Epithelial cell of proximal tubule (primary cell): ENCODE measurements around the gene SCRN2. TPM values are rescaled to one million over a fixed set of nuclear protein-coding genes. Genes with fewer than 3 reads are reported as not detected.

ENCODE experiments used
- DNase-seq: peaks from one replicate; pipeline ENCODE4 v3.0.0-alpha.2; 2011; ENCODE audit warnings: low read depth
- H3K4me3 ChIP-seq: 2 replicates; pipeline ENCODE4 v1.5.1; 2011; ENCODE audit warnings: low read depth, mild to moderate bottlenecking, low read length
- total RNA-seq: library from RNA; depleted of rRNA; stranded (reverse); fragments of >200 nt; gene quantifications from 2 replicates; pipeline ENCODE4 v1.2.3, GENCODE V29; 2015
- TF ChIP-seq, protein P1 (sequence below): conservative IDR thresholded peaks from 2 replicates; pipeline ENCODE4 v1.5.1; 2012; ENCODE audit warnings: low read depth, mild to moderate bottlenecking, low read length

The SCRN2 gene
- total RNA-seq, 1 donor from 2014 or later = 21.2 TPM

DNA sequence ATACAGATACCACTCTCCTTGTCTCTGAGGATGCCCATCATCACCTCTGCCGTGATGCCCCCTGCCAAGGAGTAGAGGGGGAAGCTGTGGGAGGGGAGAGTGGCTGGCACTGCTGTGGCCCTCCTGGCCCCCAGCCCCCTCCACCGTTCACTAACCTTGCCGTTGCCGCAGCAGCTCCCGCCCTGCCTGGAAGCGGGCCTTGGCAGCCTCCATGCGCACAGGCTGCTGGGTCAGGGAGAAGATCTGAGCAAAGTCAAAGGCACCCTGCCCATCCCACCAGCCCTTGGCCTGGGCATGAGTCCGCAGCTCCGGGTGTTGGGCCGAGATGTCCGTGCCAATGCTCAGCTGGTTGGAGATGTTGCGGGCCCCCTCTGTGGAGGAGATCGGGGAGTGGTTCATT is 2.4 kb downstream of the SCRN2 start:
- H3K4me3 ChIP-seq = no peak overlapping the region
- TF ChIP-seq, protein P1, sequence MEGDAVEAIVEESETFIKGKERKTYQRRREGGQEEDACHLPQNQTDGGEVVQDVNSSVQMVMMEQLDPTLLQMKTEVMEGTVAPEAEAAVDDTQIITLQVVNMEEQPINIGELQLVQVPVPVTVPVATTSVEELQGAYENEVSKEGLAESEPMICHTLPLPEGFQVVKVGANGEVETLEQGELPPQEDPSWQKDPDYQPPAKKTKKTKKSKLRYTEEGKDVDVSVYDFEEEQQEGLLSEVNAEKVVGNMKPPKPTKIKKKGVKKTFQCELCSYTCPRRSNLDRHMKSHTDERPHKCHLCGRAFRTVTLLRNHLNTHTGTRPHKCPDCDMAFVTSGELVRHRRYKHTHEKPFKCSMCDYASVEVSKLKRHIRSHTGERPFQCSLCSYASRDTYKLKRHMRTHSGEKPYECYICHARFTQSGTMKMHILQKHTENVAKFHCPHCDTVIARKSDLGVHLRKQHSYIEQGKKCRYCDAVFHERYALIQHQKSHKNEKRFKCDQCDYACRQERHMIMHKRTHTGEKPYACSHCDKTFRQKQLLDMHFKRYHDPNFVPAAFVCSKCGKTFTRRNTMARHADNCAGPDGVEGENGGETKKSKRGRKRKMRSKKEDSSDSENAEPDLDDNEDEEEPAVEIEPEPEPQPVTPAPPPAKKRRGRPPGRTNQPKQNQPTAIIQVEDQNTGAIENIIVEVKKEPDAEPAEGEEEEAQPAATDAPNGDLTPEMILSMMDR = no peak
- no peak for DNase-seq

DNA sequence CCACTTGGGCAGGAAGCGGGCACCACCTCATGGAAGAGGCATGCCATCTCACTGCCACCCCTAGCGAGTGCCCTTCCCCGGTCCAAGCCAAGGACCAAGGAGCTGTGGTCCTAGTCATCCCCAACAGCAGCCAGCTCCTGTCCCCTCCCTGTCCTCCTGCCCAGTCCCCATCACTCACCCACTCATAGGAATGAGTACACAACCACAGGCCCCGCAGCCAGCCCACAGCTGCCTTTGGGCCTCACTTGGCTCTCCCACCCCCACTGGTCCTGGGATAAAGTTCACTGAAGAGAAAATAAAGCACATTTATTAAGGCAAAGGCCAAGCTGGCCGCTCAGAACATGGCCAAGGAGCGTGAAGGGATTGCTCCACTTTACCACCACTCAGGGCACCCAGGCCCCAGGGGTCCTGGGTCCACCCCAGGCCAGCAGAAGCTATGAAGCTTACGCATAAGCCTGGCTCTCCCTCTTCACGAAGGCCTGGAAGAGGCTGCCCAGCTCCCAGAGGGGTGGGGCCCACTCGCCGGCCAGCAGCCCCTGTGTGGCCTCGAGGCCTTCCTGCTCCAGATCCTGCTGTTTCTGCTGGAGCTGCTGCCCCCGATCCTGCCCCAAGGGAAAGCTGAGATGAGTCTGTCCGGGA is 3.6 kb downstream of the SCRN2 start:
- TF ChIP-seq, protein P1 = no peak
- no peak overlapping the region for H3K4me3 ChIP-seq
- no peak for DNase-seq

DNA sequence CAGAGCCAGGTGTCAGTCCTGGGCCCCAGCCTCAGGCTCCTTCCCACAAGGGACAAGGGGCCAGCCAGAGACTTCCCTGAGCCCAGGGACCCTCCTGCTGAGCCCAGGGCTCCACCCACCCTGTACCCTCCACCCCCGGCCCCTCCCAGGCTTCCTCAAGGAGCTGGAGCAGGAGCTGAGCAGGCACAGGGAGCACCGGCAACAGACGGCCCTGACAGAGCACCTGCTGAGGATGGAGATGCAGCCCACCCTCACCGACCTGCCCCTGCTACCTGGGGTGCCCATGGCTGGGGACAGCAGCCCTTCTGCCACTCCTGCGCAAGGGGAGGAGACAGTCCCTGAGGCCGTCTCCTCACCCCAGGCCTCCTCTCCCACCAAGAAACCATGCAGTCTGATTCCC is 4.5 kb downstream of the SCRN2 start:
- TF ChIP-seq, protein P1 = no peak
- no peak for DNase-seq

DNA sequence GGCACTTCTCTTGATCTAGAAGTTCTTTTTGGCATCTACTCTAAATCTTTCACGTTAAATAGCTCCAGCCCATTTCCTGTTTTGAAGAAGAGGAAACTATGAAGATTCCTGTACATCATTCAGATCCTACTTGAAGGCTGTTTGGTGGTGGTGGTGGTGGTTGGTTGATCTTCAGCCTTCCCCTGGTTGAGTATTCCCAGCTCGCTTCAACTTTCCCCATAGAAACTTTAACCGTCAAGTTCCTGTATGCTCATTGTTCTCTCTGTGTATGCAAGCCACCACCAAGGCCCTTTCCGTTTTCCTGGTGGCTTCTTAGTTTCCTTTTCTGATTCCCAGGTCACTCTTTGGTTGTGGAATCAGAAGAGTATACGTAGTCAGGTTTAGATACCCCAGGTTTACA is 6.3 kb downstream of the SCRN2 start:
- TF ChIP-seq, protein P1 = no peak
- DNase-seq = no peak
- H3K4me3 ChIP-seq = no peak overlapping the region

More for the DNA sequence above, 4.5 kb downstream of the SCRN2 start:
- H3K4me3 ChIP-seq = no peak overlapping the region

DNA sequence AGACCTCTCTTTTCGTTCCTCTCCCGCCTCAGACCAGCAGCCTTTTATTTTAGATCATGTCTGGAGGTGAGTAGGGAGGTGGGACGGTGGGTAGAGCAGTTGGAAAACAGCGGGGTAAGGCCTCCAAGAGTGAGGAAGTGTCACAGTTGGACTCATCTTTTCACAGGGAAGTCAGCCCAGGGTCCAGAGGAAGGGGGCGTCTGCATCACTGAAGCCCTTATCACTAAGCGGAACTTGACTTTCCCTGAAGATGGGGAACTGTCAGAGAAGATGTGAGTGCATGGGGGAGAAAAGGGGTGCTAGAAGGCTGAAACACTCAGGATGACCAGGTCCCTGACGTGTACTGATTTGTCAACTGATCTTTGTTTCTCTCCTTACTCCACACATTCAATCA is 9.1 kb downstream of the SCRN2 start:
- DNase-seq = no peak
- H3K4me3 ChIP-seq = peak overlapping the region; percentile 82
- TF ChIP-seq, protein P1 = no peak

DNA sequence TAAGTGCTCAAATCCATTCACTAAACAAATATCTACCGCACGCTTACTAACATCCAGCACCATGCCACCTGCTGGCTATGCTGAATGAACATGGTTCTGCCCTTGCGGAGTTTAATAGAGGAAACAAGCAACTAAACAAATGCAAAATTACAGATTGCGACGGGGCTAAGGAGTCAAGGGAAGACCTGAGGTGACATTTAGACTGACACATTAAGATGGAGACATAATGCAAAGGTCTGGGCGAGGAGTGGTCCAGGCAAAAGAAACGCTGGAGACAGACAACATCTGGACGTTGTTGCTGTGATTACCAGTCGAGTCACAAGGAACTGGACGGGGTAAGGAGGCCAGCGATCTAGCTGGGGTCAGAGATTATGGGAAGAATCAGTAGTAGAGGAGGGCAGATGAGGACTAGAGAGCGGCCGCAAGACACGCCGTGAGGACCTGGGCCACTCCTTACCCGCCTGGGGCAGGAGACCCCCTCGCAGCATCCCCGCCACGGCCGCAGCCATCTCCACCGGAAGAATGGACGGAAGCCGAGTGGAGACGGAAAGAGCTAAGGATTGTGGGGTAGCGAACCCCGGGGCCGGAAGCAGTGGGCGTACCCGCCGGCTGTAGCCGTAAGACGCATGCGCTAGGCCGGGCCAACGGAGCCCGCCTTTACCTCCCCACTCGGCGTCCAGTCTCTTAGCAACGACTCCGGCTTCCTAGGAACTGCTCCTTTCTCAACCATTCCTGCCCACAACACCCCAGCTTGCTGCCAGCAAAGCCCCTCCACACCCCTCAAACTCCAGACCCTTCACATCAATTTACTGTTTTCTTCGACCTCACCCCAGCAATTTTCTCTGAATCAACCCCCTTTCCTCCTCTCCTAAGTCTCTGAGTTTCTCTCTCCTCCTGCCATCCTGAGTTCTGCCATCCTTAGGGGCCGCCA is 9.8 kb downstream of the SCRN2 start, which contains the start of the genes LRRC46 and MRPL10:
Gene LRRC46, plus strand, starts transcription at position 668 of the 931 bp plus-strand sequence. CDS start 320 bp downstream, outside the sequence.
Gene MRPL10, minus strand, starts transcription at position 539 of the 931 bp plus-strand sequence. Its CDS starts 30 bp downstream, at position 509.
- H3K4me3 ChIP-seq = peak within 1 kb of the TSS; percentile 82
- peak; percentile 43 for DNase-seq
- TF ChIP-seq, protein P1 = peak; percentile 60
